Stimulated activated CD8-positive, alpha-beta memory T cell treated with anti-CD3 and anti-CD28 coated beads, Interleukin-2, amount 100 ng/mL, for 1 hour (primary cell): ENCODE results near the gene BMS1.
"Not testable (repeated sequence)": the region's sequence is repeated elsewhere in the genome, so short reads cannot be mapped to it uniquely, and the experiment has no call there.

Experiments used
- DNase-seq, 2 donors: peaks; one replicate each; pipeline ENCODE4 v3.0.0-alpha.2; 2020; ENCODE audit warnings: low read depth in 2 of 2

BMS1 gene

GRCh38 chr10:42795701-42796100 is 13.1 kb downstream of the BMS1 start:
- no peak for DNase-seq

GRCh38 chr10:42801135-42801534 is 18.5 kb downstream of the BMS1 start:
- no peak for DNase-seq

- DNase-seq, result no peak
These were observed 20.3 kb downstream of the BMS1 start for GRCh38 chr10:42802876-42803275.

GRCh38 chr10:42809676-42810075 is 27.1 kb downstream of the BMS1 start:
- no peak for DNase-seq

GRCh38 chr10:42812028-42812427 is 29.4 kb downstream of the BMS1 start:
- DNase-seq, result no peak

- DNase-seq, result not testable (repeated sequence)
These were observed 31.5 kb downstream of the BMS1 start for GRCh38 chr10:42813989-42814687.

- not testable (repeated sequence) for DNase-seq
These were observed 33.7 kb downstream of the BMS1 start for GRCh38 chr10:42816334-42816733.

GRCh38 chr10:42816912-42817311 is 34.3 kb downstream of the BMS1 start:
- DNase-seq, result no peak

- not testable (repeated sequence) for DNase-seq
These were observed 34.8 kb downstream of the BMS1 start for GRCh38 chr10:42817417-42817816.

GRCh38 chr10:42826759-42827158 is 44.2 kb downstream of the BMS1 start:
- DNase-seq, result not testable (repeated sequence)

- DNase-seq, result no peak
These were observed 44.6 kb downstream of the BMS1 start for GRCh38 chr10:42827201-42827600.

GRCh38 chr10:42828391-42828790 is 45.8 kb downstream of the BMS1 start:
- DNase-seq, result not testable (repeated sequence)

- DNase-seq, result no peak
These were observed 47.6 kb downstream of the BMS1 start for GRCh38 chr10:42830237-42830636.

- DNase-seq, result no peak
These were observed 53.5 kb downstream of the BMS1 start for GRCh38 chr10:42836096-42836495.

- DNase-seq, result no peak
These were observed 54.3 kb downstream of the BMS1 start for GRCh38 chr10:42836771-42837468.

- not testable (repeated sequence) for DNase-seq
These were observed 62.2 kb downstream of the BMS1 start for GRCh38 chr10:42844810-42845209.

- DNase-seq, result not testable (repeated sequence)
These were observed 64.7 kb downstream of the BMS1 start for GRCh38 chr10:42847261-42847660.

- no peak for DNase-seq
These were observed 68.3 kb downstream of the BMS1 start for GRCh38 chr10:42850931-42851330.

- DNase-seq, result no peak
These were observed 76.7 kb downstream of the BMS1 start for GRCh38 chr10:42859256-42859655.

GRCh38 chr10:42860016-42860415 is 77.4 kb downstream of the BMS1 start:
- DNase-seq, result not testable (repeated sequence)

GRCh38 chr10:42862801-42863200 is 80.2 kb downstream of the BMS1 start:
- not testable (repeated sequence) for DNase-seq

- no peak for DNase-seq
These were observed 82.0 kb downstream of the BMS1 start for GRCh38 chr10:42864575-42864974.

GRCh38 chr10:42865716-42866114 is 83.1 kb downstream of the BMS1 start:
- no peak for DNase-seq
